ENCODE results near the gene ZNF830. TPM values are rescaled to one million over a fixed set of nuclear protein-coding genes. Genes with fewer than 3 reads are reported as not detected.

The ZNF830 gene
- total and polyA plus RNA-seq, 10 of the 15 experiments (the other 5 are each of a cell fraction or from before 2014, with no cell fraction given), result 9.7 to 18.5 (median 15.1) TPM

DNA sequence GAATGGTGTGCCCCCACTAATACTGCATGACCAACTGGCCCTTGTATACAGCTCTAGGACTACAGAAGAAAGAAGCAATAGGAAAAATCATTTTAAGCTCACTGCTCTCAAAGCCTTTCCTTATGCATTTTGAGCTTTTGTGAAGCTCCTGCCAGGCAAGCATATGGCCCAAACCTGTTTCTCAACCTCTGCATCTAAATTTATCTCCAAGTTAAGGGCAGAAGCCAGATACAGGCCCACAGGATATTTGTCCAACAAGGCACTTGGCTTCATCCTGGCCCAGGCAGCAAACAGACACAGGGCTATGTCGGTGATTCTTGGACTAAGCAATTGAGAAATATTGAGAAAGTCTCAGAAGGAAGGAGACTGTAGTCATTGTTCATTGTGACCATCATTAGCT, 44.0 kb upstream of the ZNF830 start:
- ATAC-seq, result no peak
- H3K4me1 ChIP-seq (ENCODE audit: control insufficient read depth, insufficient read depth, low read length), result peaks cover 8% of the 10 kb centered on the region; the same call in 1 of the 2 replicates
- 50% methylated on average over 1 of the region's 1 CpG for WGBS (ENCODE audit: insufficient coverage, insufficient replicate concordance, low lambda C conversion rate, missing lambda C conversion rate)
- ChIA-PET POLR2A (no interaction called here), SMC1A (ENCODE audit: uncharacterized antibody, unreplicated experiment) (no interaction called here), RAD21 (ENCODE audit: unreplicated experiment) (no interaction called here), CTCF (interaction anchor here (1.1 kb wide), 1 partner anchor 375 kb away, joined by 3 read pairs; no protein-coding TSS in a partner anchor)
- DNase-seq (ENCODE audit: low read depth, low spot score), result no peak
- peaks cover 3% of the 10 kb centered on the region; the same call in 2 of the 3 replicates for H3K9me3 ChIP-seq (replicated peaks; ENCODE audit: control insufficient read depth, insufficient read depth, low read length)
- no peaks in the 10 kb centered on the region for H3K79me2 ChIP-seq (ENCODE audit: control insufficient read depth, insufficient read depth, low read length)
- BruUV-seq (replicated peaks), result no TSS peak
- no peak for FAIRE-seq
- H2AFZ ChIP-seq (ENCODE audit: control insufficient read depth, low read depth, low read length), result no peak overlapping the region
- H3K4me3 ChIP-seq, result no peak overlapping the region
- H4K20me1 ChIP-seq (ENCODE audit: control insufficient read depth, insufficient read depth), result no peaks in the 10 kb centered on the region
- H3K9ac ChIP-seq (ENCODE audit: control insufficient read depth, insufficient read depth, low read length), result no peak overlapping the region
- H3K27ac ChIP-seq (ENCODE audit: control insufficient read depth, insufficient read depth), result no peak overlapping the region
- no peaks in the 10 kb centered on the region for H3K36me3 ChIP-seq (ENCODE audit: control insufficient read depth in 2 of 2, insufficient read depth in 2 of 2, low read length in 1 of 2)
- in situ Hi-C loops (cut with MboI), result no loop called here
- intact Hi-C loops (cut with micrococcal nuclease; ENCODE audit: unreplicated experiment), result no loop called here
- no peak overlapping the region for H3K4me2 ChIP-seq (ENCODE audit: control insufficient read depth, insufficient read depth)
- H3K27me3 ChIP-seq (replicated peaks in 1 of 2; ENCODE audit: control insufficient read depth in 2 of 2, insufficient read depth in 2 of 2, low read length in 1 of 2), result no peaks in the 10 kb centered on the region
- TF ChIP-seq CHD2 (IDR thresholded peaks at IDR 0.05; ENCODE audit: borderline replicate concordance, low read depth, low read length) (no peak), SMC3 (IDR thresholded peaks at IDR 0.05; ENCODE audit: borderline replicate concordance, low read length) (no peak), MYC (IDR thresholded peaks at IDR 0.05; ENCODE audit: insufficient read depth, insufficient read length, insufficient replicate concordance, low read length, severe bottlenecking) (no peak), ZZZ3 (IDR thresholded peaks at IDR 0.05; ENCODE audit: control insufficient read depth, insufficient read length, low read depth) (no peak), ZNF217 (IDR thresholded peaks at IDR 0.05) (no peak), BCL11A (IDR thresholded peaks at IDR 0.05; ENCODE audit: low read depth, low read length) (no peak), NFYA (IDR thresholded peaks at IDR 0.05; ENCODE audit: borderline replicate concordance, low read depth, low read length) (no peak), NFIC (IDR thresholded peaks at IDR 0.05; ENCODE audit: low read depth, low read length) (no peak)
- TF ChIP-seq, protein P1, sequence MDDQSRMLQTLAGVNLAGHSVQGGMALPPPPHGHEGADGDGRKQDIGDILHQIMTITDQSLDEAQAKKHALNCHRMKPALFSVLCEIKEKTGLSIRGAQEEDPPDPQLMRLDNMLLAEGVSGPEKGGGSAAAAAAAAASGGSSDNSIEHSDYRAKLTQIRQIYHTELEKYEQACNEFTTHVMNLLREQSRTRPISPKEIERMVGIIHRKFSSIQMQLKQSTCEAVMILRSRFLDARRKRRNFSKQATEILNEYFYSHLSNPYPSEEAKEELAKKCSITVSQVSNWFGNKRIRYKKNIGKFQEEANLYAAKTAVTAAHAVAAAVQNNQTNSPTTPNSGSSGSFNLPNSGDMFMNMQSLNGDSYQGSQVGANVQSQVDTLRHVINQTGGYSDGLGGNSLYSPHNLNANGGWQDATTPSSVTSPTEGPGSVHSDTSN (IDR thresholded peaks at IDR 0.05; ENCODE audit: insufficient replicate concordance, low read depth, low read length), result no peak
- TF ChIP-seq, protein P2, sequence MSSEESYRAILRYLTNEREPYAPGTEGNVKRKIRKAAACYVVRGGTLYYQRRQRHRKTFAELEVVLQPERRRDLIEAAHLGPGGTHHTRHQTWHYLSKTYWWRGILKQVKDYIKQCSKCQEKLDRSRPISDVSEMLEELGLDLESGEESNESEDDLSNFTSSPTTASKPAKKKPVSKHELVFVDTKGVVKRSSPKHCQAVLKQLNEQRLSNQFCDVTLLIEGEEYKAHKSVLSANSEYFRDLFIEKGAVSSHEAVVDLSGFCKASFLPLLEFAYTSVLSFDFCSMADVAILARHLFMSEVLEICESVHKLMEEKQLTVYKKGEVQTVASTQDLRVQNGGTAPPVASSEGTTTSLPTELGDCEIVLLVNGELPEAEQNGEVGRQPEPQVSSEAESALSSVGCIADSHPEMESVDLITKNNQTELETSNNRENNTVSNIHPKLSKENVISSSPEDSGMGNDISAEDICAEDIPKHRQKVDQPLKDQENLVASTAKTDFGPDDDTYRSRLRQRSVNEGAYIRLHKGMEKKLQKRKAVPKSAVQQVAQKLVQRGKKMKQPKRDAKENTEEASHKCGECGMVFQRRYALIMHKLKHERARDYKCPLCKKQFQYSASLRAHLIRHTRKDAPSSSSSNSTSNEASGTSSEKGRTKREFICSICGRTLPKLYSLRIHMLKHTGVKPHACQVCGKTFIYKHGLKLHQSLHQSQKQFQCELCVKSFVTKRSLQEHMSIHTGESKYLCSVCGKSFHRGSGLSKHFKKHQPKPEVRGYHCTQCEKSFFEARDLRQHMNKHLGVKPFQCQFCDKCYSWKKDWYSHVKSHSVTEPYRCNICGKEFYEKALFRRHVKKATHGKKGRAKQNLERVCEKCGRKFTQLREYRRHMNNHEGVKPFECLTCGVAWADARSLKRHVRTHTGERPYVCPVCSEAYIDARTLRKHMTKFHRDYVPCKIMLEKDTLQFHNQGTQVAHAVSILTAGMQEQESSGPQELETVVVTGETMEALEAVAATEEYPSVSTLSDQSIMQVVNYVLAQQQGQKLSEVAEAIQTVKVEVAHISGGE (CRISPR knock-in tag; IDR thresholded peaks at IDR 0.05), result no peak
- TF ChIP-seq, protein P3, sequence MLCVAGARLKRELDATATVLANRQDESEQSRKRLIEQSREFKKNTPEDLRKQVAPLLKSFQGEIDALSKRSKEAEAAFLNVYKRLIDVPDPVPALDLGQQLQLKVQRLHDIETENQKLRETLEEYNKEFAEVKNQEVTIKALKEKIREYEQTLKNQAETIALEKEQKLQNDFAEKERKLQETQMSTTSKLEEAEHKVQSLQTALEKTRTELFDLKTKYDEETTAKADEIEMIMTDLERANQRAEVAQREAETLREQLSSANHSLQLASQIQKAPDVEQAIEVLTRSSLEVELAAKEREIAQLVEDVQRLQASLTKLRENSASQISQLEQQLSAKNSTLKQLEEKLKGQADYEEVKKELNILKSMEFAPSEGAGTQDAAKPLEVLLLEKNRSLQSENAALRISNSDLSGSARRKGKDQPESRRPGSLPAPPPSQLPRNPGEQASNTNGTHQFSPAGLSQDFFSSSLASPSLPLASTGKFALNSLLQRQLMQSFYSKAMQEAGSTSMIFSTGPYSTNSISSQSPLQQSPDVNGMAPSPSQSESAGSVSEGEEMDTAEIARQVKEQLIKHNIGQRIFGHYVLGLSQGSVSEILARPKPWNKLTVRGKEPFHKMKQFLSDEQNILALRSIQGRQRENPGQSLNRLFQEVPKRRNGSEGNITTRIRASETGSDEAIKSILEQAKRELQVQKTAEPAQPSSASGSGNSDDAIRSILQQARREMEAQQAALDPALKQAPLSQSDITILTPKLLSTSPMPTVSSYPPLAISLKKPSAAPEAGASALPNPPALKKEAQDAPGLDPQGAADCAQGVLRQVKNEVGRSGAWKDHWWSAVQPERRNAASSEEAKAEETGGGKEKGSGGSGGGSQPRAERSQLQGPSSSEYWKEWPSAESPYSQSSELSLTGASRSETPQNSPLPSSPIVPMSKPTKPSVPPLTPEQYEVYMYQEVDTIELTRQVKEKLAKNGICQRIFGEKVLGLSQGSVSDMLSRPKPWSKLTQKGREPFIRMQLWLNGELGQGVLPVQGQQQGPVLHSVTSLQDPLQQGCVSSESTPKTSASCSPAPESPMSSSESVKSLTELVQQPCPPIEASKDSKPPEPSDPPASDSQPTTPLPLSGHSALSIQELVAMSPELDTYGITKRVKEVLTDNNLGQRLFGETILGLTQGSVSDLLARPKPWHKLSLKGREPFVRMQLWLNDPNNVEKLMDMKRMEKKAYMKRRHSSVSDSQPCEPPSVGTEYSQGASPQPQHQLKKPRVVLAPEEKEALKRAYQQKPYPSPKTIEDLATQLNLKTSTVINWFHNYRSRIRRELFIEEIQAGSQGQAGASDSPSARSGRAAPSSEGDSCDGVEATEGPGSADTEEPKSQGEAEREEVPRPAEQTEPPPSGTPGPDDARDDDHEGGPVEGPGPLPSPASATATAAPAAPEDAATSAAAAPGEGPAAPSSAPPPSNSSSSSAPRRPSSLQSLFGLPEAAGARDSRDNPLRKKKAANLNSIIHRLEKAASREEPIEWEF (IDR thresholded peaks at IDR 0.05; ENCODE audit: insufficient replicate concordance, low read depth, low read length), result no peak
- TF ChIP-seq, protein P4, sequence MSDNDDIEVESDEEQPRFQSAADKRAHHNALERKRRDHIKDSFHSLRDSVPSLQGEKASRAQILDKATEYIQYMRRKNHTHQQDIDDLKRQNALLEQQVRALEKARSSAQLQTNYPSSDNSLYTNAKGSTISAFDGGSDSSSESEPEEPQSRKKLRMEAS (IDR thresholded peaks at IDR 0.05; ENCODE audit: low read depth, low read length), result no peak
